IMR-90 (cell line): ENCODE measurements around the gene CSNK2A1. TPM values are rescaled to one million over a fixed set of nuclear protein-coding genes. Genes with fewer than 3 reads are reported as not detected.

Experiments
- ATAC-seq: fragments of 200-7000 bp; cut with Tn5 transposase; 2 replicates; pipeline ENCODE4 v1.9.1; 2020; ENCODE audit warnings: low read depth, mild to moderate bottlenecking, moderate library complexity
- BruUV-seq: library from RNA; stranded (reverse); fragments of 400-500 nt; replicated peaks from 2 replicates; lab custom pipeline; 2021; lab: Mats Ljungman, UMichigan
- CTCF ChIA-PET: fragments of 300-600 bp; formaldehyde crosslinking; extraction: SDS; loops from one replicate; lab custom pipeline; 2021; ENCODE audit warnings: antibody characterized with exemption; lab: Yijun Ruan, JAX
- POLR2A ChIA-PET: fragments of 300-600 bp; sonication (Branson Sonifier 250); formaldehyde crosslinking; loops from one replicate; lab custom pipeline; 2022; ENCODE audit warnings: antibody characterized with exemption; ENCODE audit not compliant: unreplicated experiment; lab: Charles Lee
- DNase-seq: peaks from one replicate; pipeline ENCODE4 v3.0.0; 2013
- H2AFZ ChIP-seq: replicated peaks from 2 replicates; pipeline ENCODE3; 2013; ENCODE audit warnings: low read length, mild to moderate bottlenecking; ENCODE audit not compliant: poor library complexity
- H2AK5ac ChIP-seq: 2 replicates; pipeline ENCODE4 v1.6.1; 2013; ENCODE audit warnings: low read depth, low read length, inconsistent platforms
- H2AK9ac ChIP-seq: replicated peaks from 2 replicates; pipeline ENCODE3; 2013; ENCODE audit warnings: mild to moderate bottlenecking, low read depth, low read length, moderate library complexity; ENCODE audit not compliant: poor library complexity
- H2BK120ac ChIP-seq: 2 replicates; pipeline ENCODE4 v1.6.1; 2013; ENCODE audit warnings: low read depth, low read length, inconsistent platforms
- H2BK15ac ChIP-seq: 3 replicates; pipeline ENCODE4 v1.6.1; 2013; ENCODE audit warnings: low read depth, low read length, inconsistent platforms
- H2BK20ac ChIP-seq: 2 replicates; pipeline ENCODE4 v1.6.1; 2013; ENCODE audit warnings: low read depth, mild to moderate bottlenecking, inconsistent platforms, low read length, moderate library complexity
- H2BK5ac ChIP-seq: 2 replicates; pipeline ENCODE4 v1.6.1; 2013; ENCODE audit warnings: mild to moderate bottlenecking, low read depth, low read length, inconsistent platforms; ENCODE audit not compliant: poor library complexity, severe bottlenecking
- H3K14ac ChIP-seq: replicated peaks from 2 replicates; pipeline ENCODE4 v1.6.1; 2013; ENCODE audit warnings: low read depth, low read length, inconsistent platforms
- H3K18ac ChIP-seq: 2 replicates; pipeline ENCODE4 v1.6.1; 2013; ENCODE audit warnings: low read depth, low read length, control low read depth
- H3K23ac ChIP-seq: 2 replicates; pipeline ENCODE4 v1.6.1; 2013; ENCODE audit warnings: low read depth, low read length, inconsistent platforms
- H3K27ac ChIP-seq: 2 replicates; pipeline ENCODE4 v1.5.1; 2013; ENCODE audit warnings: mild to moderate bottlenecking, control low read depth, low read length; ENCODE audit not compliant: insufficient read depth
- H3K27me3 ChIP-seq: 2 replicates; pipeline ENCODE4 v1.6.1; 2013; ENCODE audit warnings: low read length; ENCODE audit not compliant: control insufficient read depth, insufficient read depth
- H3K36me3 ChIP-seq: 2 replicates; pipeline ENCODE4 v1.6.1; 2013; ENCODE audit warnings: low read length, mixed read lengths; ENCODE audit not compliant: control insufficient read depth, insufficient read depth
- H3K4ac ChIP-seq: 2 replicates; pipeline ENCODE4 v1.6.1; 2013; ENCODE audit warnings: low read depth, low read length, inconsistent platforms
- H3K4me1 ChIP-seq: 2 replicates; pipeline ENCODE4 v1.6.1; 2013; ENCODE audit warnings: low read length, mixed read lengths; ENCODE audit not compliant: control insufficient read depth, insufficient read depth
- H3K4me2 ChIP-seq: 2 replicates; pipeline ENCODE4 v1.6.1; 2013; ENCODE audit warnings: low read depth, mild to moderate bottlenecking, control low read depth, low read length, moderate library complexity
- H3K4me3 ChIP-seq: 2 replicates; pipeline ENCODE4 v1.5.1; 2013; ENCODE audit warnings: low read depth, mild to moderate bottlenecking, control low read depth, low read length, moderate library complexity; ENCODE audit not compliant: insufficient read depth
- H3K56ac ChIP-seq: 2 replicates; pipeline ENCODE4 v1.6.1; 2013; ENCODE audit warnings: low read length, inconsistent platforms; ENCODE audit not compliant: insufficient read depth; ENCODE audit errors: extremely low read depth
- H3K79me1 ChIP-seq, 2 experiments: 2 replicates each; pipeline ENCODE4 v1.6.1; 2013; ENCODE audit warnings: low read length in 2 of 2, inconsistent platforms in 1 of 2, low read depth in 1 of 2
- H3K9ac ChIP-seq: 2 replicates; pipeline ENCODE4 v1.6.1; 2013; ENCODE audit warnings: low read depth, low read length, control low read depth
- H3K9me1 ChIP-seq: 2 replicates; pipeline ENCODE4 v1.6.1; 2013; ENCODE audit warnings: low read length, inconsistent platforms; ENCODE audit not compliant: insufficient read depth
- H3K9me3 ChIP-seq: 2 replicates; pipeline ENCODE4 v1.6.1; 2013; ENCODE audit warnings: low read length; ENCODE audit not compliant: control insufficient read depth, insufficient read depth
- H4K20me1 ChIP-seq: 2 replicates; pipeline ENCODE4 v1.6.1; 2013; ENCODE audit warnings: low read length, inconsistent platforms; ENCODE audit not compliant: insufficient read depth
- H4K5ac ChIP-seq: 2 replicates; pipeline ENCODE4 v1.6.1; 2013; ENCODE audit warnings: mild to moderate bottlenecking, low read depth, low read length, control low read depth
- H4K8ac ChIP-seq, 2 experiments: 2 replicates each; pipeline ENCODE4 v1.6.1; 2013; ENCODE audit warnings: low read depth in 2 of 2, low read length in 2 of 2, control low read depth in 1 of 2, inconsistent platforms in 1 of 2
- H4K91ac ChIP-seq: 2 replicates; pipeline ENCODE4 v1.6.1; 2013; ENCODE audit warnings: low read depth, low read length, inconsistent platforms; ENCODE audit not compliant: insufficient read depth
- FOS ChIP-seq: fragments of 150-350 bp; IDR thresholded peaks from 2 replicates; pipeline ENCODE4 v1.6.1; 2016; ENCODE audit warnings: low read depth, low read length
- MAFK ChIP-seq: IDR thresholded peaks from 2 replicates; pipeline ENCODE4 v1.6.1; 2012; ENCODE audit warnings: low read depth, low read length, improper control_type of control experiment
- POLR2A ChIP-seq: IDR thresholded peaks from 2 replicates; pipeline ENCODE4 v1.6.1; 2012; ENCODE audit warnings: mild to moderate bottlenecking, low read depth, low read length
- RAD21 ChIP-seq: IDR thresholded peaks from 2 replicates; pipeline ENCODE4 v1.6.1; 2012; ENCODE audit warnings: low read length, improper control_type of control experiment
- RCOR1 ChIP-seq: IDR thresholded peaks from 2 replicates; pipeline ENCODE4 v1.6.1; 2012; ENCODE audit warnings: mild to moderate bottlenecking, low read length, improper control_type of control experiment; ENCODE audit not compliant: insufficient replicate concordance
- SMC3 ChIP-seq: fragments of 150-350 bp; IDR thresholded peaks from 2 replicates; pipeline ENCODE4 v1.6.1; 2016; ENCODE audit warnings: low read depth, mild to moderate bottlenecking, antibody characterized with exemption, low read length, moderate library complexity
- WGBS, 2 experiments: methylation state at CpG; one replicate each; pipeline versions ENCODE4 v1.1.5 to v1.1.7; 2013; ENCODE audit warnings: missing lambda C conversion rate in 2 of 2; ENCODE audit not compliant: insufficient read length in 1 of 2; ENCODE audit errors: extremely low coverage in 2 of 2; 5-methylcytosine and 5-hydroxymethylcytosine counted together
- dilution Hi-C: fragments of 300-500 bp; cut with HindIII; formaldehyde crosslinking; loops from one replicate; pipeline ENCODE4 v1.14.3; 2018; ENCODE audit warnings: low sequenced_read_pairs; ENCODE audit not compliant: unreplicated experiment
- in situ Hi-C: fragments of 300-500 bp; cut with MboI; formaldehyde crosslinking; loops from 3 replicates; pipeline ENCODE4 v1.14.3; 2019; ENCODE audit warnings: low sequenced_read_pairs, inconsistent platforms, mixed read lengths
- intact Hi-C: fragments of 100-400 bp; cut with micrococcal nuclease; formaldehyde crosslinking; loops from 2 replicates; pipeline ENCODE4 v1.10.0; 2022
- polyA plus RNA-seq, 3 experiments: library from polyadenylated mRNA; depleted of rRNA; stranded (reverse); fragments of >200 nt; gene quantifications; 2 replicates each; pipeline ENCODE4 v1.2.3, GENCODE V29; 2012; ENCODE audit warnings: low replicate concordance in 1 of 3
- total RNA-seq: library from RNA; depleted of rRNA; stranded (reverse); fragments of >200 nt; gene quantifications from 2 replicates; pipeline ENCODE4 v1.2.3, GENCODE V29; 2012
- TF ChIP-seq, protein P1 (sequence below): fragments of 150-350 bp; IDR thresholded peaks from 2 replicates; pipeline ENCODE4 v1.6.1; 2017; ENCODE audit warnings: mild to moderate bottlenecking, antibody characterized with exemption, low read length, low read depth

CSNK2A1 gene
- total and polyA plus RNA-seq, 2 of the 4 experiments (the other 2 are of a cell fraction) = 86.3 to 151 TPM

DNA sequence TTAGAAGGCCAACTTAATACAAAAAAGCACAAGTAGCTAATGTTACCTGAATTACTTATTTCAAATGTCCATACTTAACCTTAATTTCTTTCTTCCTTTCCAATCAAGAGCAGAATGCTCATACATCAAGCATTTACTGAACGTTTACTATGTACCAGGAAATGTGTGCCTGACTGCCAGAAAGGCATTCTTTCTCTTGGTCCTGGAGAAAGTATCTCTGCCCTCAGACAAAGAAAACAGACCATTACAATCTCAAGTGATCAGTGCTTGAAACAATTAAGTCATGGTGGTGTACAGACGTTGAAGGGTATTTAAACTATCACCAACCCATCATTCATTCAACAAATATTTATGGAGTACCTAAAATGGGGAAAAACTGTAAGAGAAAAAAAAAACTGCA is 26.4 kb downstream of the CSNK2A1 start:
- in situ Hi-C loops (no loop called here), dilution Hi-C loops (no loop called here), intact Hi-C loops (no loop called here)
- Histone ChIP-seq H2BK20ac (no peak overlapping the region), H4K8ac (no peak overlapping the region), H3K4me3 (no peak overlapping the region), H2AFZ (no peak overlapping the region), H3K27me3 (no peaks in the 10 kb centered on the region), H2BK120ac (no peak overlapping the region), H2BK15ac (no peak overlapping the region), H3K79me1 (peaks cover 28 to 77% of the 10 kb centered on the region in 2 experiments), H4K20me1 (peaks cover 74% of the 10 kb centered on the region), H3K9me1 (peaks cover 5% of the 10 kb centered on the region; the same call in 1 of the 2 replicates), H3K4me2 (no peak overlapping the region), H3K4ac (no peak overlapping the region), H3K56ac (no peak overlapping the region), H3K36me3 (peaks cover 10% of the 10 kb centered on the region), H4K91ac (no peak overlapping the region), H3K14ac (no peak overlapping the region), H3K9me3 (0 out of 2 replicates have a peak, but pooled peaks cover 2% of the 10 kb centered on the region), H2AK9ac (no peak overlapping the region), H2BK5ac (no peak overlapping the region), H3K18ac (no peak overlapping the region), H3K27ac (no peak overlapping the region), H2AK5ac (no peak overlapping the region), H4K5ac (no peak overlapping the region), H3K4me1 (no peaks in the 10 kb centered on the region; the same call in 1 of the 2 replicates), H3K9ac (no peak overlapping the region), H3K23ac (no peak overlapping the region)
- no peak for DNase-seq
- TF ChIP-seq POLR2A (no peak), MAFK (no peak), FOS (no peak), SMC3 (no peak), RAD21 (no peak), RCOR1 (no peak)
- TF ChIP-seq, protein P1, sequence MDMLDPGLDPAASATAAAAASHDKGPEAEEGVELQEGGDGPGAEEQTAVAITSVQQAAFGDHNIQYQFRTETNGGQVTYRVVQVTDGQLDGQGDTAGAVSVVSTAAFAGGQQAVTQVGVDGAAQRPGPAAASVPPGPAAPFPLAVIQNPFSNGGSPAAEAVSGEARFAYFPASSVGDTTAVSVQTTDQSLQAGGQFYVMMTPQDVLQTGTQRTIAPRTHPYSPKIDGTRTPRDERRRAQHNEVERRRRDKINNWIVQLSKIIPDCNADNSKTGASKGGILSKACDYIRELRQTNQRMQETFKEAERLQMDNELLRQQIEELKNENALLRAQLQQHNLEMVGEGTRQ = no peak
- no TSS peak for BruUV-seq
- peak; percentile 64 for ATAC-seq
- WGBS, 2 experiments = no CpG with 5 or more reads among the region's 2 CpGs
- ChIA-PET CTCF (no interaction called here), POLR2A (interaction anchor here (0.7 kb wide), 1 partner anchor 29 kb away, joined by 3 read pairs; no protein-coding TSS in a partner anchor)
